DMS53 (cell line): ENCODE measurements around the gene MRC1.

Experiments
- DNase-seq: peaks from one replicate; lab custom pipeline; 2025; lab: John Stamatoyannopoulos, UW

The MRC1 gene

GRCh38 chr10:17808971-17809841 is at the start of gene MRC1:
Gene MRC1 (plus strand): TSS chr10:17809348. CDS start chr10:17809466, 118 bp downstream.
- DNase-seq, result no peak

GRCh38 chr10:17764142-17764541 is 45.0 kb upstream of the MRC1 start:
- DNase-seq, result no peak

DNA sequence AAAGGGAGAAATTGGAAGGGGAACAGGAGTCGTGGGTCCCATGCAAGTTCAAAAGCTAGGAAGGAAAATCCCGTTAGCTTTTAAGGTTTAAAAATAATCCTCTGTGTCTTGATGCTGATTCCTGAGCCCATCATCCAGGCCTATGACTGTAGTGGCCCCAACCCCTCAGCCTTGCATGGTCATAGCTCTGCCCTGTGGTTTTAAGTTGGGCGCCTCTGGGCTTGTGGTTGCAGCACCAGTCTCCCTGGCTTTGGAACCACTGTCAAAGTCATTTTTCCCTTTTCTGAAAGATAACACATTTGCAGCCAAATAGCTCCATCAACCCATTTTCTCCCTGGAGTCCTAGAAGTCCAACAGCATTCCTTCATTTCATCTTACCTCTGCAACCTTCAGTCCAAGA is 43.5 kb upstream of the MRC1 start:
- no peak for DNase-seq

DNA sequence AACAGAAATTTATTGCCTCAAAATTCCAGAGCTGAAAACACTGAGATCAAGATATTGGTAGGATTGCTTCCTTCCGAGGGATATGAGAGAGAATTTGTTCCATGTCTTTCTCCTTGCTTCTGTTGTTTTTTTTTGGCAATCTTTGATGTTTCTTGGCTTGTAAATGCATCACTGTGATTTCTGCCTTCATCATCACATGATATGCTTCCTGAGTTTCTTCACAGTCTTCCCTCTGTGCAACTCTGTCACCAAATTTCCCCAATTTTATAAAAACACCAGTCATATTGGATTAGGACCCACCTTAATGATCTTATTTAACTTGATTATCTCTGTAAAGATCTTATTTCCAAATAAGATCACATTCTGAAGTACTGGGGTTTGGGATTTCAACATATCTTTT is 42.4 kb upstream of the MRC1 start:
- no peak for DNase-seq

DNA sequence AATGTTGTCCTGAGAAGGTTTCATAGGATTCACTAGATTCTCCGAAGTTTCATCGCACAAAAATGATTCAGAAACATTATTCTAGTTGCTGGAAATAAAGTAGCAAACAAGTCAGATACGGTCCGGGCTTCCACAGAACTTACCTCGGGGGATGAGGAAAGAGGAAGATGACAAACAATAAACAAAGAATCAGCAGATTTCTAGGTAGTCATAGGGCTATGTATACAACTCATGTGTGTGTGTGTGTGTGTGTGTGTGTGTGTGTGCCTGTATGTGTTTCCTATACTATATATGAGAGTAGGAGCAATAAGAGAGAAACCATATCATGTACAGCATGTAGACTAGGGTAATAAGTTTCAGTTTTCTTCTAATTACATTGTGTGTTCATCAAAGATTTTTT is 40.7 kb upstream of the MRC1 start:
- DNase-seq, result no peak

DNA sequence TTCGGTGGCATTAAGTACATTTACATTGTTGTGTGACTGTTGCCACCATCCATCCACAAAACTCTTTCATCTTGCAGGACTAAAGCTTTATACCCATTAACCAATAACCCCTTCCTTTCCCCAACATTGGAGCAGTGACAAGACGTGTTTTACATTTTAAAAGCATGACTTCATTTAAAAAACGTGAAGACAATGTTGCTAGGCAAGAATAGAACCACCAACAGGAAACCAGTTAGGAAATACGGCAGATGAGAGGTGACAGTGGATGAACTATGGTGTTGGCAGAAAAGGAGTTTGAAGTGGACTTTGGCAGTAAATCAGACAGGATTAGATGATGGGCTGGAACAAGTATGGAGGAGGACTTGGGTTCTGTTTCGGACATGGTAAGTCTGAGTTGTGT is 40.2 kb upstream of the MRC1 start:
- no peak for DNase-seq

DNA sequence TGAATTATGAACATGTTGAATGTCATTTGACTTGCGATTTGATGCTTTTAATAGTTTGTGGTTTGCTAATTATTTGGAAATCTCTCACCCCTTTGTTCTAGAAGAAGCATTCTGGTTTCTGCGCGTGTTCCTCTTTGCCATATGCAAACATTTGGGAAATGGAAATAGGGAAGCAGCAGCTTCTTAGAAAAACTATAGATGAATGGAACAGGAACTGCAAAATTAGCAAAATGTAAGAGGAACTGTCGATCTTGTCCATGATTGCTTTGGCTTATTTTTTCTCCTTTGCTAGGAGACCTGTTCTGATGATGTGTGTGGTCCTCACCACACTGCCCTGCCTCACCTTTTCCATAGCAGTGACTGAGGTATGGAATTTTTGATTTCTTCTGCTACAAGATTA is 38.1 kb upstream of the MRC1 start:
- no peak for DNase-seq

DNA sequence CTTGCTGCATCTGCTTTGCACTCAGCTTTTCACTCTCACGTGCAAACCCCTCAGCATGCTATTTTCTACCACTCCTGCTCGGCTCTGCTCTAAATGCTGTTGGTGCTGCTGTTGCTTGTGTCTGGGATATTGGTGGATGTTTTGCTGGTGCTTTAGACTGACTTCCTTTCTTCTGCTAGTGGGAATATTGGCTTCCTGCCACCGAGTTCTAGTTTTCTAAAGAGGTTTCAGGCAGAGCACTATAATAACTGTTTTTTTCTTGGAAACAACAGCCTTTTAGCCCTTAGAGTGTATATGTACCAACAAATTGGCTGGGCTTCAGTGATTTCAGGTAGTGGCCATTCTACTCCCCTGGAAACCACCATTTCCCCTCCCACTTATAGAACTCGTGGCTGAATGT is 29.4 kb upstream of the MRC1 start:
- DNase-seq, result no peak

- no peak for DNase-seq
Observed at GRCh38 chr10:17780727-17781126, 28.4 kb upstream of the MRC1 start.

GRCh38 chr10:17781856-17782255 is 27.3 kb upstream of the MRC1 start:
- DNase-seq, result peak; percentile 53

GRCh38 chr10:17782921-17783665 is 26.1 kb upstream of the MRC1 start:
- no peak for DNase-seq

DNA sequence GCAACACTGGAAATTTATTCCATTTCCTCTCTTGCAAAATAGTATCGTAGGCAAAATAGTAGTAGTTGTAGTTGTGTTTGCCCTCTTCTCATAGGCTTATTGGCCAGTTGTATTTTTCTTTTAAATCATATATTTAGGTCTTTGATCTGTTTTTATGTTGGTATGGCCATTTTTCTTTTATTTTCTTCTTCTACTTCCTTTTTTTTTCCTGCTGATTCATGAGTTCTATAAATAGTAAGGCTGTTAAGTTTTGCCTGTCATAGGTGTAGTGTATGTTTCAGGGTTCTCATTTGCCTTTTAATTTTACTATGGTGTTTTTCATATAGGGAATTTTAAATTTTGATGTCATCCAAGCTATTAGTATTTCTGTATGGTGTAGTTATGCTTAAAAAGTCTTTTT is 25.4 kb upstream of the MRC1 start:
- no peak for DNase-seq

GRCh38 chr10:17784688-17785087 is 24.5 kb upstream of the MRC1 start:
- DNase-seq, result no peak

DNA sequence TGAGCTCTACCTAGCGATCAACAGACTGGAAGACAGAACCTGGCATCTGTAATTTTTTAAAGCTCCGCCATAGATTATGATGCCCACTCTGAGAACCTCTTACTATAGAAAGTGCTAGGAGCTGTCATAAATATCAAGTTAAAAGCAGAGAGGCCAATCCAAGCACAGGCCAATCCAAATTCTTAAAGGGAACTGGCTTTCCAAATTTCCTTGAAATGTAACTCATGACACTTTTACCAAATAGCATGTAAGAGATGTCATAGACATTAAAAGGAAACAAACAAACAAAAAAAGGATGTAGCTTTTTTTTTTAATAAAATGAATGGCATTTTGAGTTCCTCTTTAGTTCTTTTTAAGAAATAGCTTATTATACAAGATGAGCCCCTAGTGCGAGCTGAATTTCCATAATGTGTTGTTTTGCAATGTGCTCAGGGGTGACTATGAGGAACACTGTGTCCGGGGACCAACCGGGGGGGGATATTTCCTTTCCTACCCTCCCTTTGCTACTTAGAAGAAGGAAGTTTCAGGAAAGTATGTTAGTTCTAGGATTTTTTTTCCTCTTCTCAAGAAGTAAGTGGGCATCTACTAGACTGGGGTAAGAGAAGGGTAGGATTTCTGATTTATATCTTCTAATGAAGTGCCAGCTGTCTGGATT is 23.7 kb upstream of the MRC1 start:
- DNase-seq, result no peak

GRCh38 chr10:17787087-17787961 is 21.8 kb upstream of the MRC1 start:
- peak; percentile 56 for DNase-seq

DNA sequence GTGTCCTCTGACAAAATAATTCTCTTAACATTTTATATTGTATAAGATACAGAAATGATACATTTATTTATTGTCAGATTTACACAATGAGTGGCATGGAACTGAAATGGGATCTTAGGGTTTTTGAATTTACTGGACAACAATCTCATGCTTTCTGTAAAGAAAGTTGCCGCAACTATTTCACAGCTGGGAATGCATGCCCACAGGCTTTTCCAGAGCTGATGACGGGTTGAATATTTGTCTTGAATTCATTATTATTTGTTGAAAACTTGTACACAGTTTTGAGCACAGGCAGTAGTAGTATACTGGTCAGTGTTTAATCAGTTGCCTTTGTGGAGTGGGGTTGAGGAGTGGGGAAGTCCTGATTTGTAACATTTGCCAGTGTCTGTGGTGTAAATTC is 20.5 kb upstream of the MRC1 start:
- no peak for DNase-seq

- DNase-seq, result no peak
Observed at GRCh38 chr10:17789396-17789795, 19.8 kb upstream of the MRC1 start.

DNA sequence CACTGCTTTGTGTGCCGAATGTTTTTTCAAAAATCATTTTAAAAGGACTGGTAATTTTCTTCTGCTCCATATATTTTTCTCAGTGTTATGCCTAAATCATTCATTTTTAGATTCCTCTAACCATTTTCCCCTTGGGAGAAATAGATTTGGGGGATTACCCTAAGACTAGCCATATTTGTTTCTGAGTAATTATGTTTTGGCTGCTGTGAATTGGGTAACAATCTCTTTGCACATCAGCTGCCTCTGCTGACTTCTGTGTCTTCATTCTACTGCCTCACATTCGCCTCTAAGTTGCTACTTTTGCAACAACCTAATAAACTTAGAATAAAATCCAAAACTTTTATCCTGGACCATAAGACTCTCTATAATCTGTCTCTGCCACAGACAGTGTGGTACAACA is 18.5 kb upstream of the MRC1 start:
- no peak for DNase-seq

DNA sequence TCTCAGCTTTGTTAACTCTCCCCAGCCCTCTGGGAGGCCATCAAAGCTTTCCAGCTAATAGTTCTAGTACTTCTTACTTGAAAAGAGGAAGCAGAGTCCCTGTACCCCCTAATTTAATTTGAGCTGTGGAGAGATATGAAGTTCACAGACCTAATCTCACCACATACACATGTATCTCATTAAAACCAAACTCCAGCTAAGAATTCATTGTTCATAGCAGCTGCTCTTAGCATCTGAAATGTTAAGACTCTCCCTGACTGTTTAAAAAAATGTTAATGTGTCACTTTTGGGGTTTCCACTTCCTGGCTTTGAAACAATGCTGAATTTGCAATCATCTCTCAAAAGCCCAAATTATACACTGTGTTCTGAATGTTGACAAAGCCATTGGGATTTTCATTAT is 16.2 kb upstream of the MRC1 start:
- DNase-seq, result no peak

GRCh38 chr10:17793823-17794644 is 15.1 kb upstream of the MRC1 start:
- peak; percentile 97 for DNase-seq

- peak; percentile 30 for DNase-seq
Observed at GRCh38 chr10:17795083-17795482, 14.1 kb upstream of the MRC1 start.
